Measurements from ENCODE around the gene PSG11.
"Not testable (repeated sequence)": the region's sequence is repeated elsewhere in the genome, so short reads cannot be mapped to it uniquely, and the experiment has no call there.

The PSG11 gene

GRCh38 chr19:43026369-43026768, at the start of gene PSG11:
PSG11 (minus strand) TSS chr19:43026469; CDS start chr19:43026372, 97 bp downstream.
- DNase-seq (ENCODE audit: low spot score), result not testable (repeated sequence)

- not testable (repeated sequence) for DNase-seq (ENCODE audit: low spot score)
These were observed 36.1 kb upstream of the PSG11 start for GRCh38 chr19:43062418-43062817.

DNA sequence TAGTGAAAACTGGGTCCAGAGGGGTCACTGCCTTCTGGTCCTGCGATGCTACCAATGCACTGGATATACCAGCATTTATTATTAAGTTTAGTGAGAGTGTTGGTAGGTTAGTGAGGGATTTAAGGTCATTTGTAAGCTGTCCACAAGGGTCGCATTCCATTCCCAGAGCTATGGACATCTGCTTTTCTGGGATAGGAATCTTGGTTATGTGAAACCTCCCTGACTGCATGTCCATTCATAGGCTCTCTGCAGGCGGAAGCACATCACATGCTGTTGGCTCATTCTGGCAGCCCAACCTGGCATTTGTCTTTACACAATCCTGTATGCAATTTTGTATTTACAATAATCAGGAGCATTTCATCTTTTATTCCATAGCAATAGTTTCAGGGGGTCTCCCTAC, 35.1 kb upstream of the PSG11 start:
- not testable (repeated sequence) for DNase-seq (ENCODE audit: low spot score)

- DNase-seq (ENCODE audit: low spot score), result not testable (repeated sequence)
These were observed 34.0 kb upstream of the PSG11 start for GRCh38 chr19:43060254-43060653.

GRCh38 chr19:43059482-43059881, 33.2 kb upstream of the PSG11 start:
- not testable (repeated sequence) for DNase-seq (ENCODE audit: low spot score)

GRCh38 chr19:43058440-43058839, 32.2 kb upstream of the PSG11 start:
- DNase-seq (ENCODE audit: low spot score), result not testable (repeated sequence)

- not testable (repeated sequence) for DNase-seq (ENCODE audit: low spot score)
These were observed 21.7 kb upstream of the PSG11 start for GRCh38 chr19:43047966-43048365.

GRCh38 chr19:43046578-43046977, 20.3 kb upstream of the PSG11 start:
- DNase-seq (ENCODE audit: low spot score), result not testable (repeated sequence)

DNA sequence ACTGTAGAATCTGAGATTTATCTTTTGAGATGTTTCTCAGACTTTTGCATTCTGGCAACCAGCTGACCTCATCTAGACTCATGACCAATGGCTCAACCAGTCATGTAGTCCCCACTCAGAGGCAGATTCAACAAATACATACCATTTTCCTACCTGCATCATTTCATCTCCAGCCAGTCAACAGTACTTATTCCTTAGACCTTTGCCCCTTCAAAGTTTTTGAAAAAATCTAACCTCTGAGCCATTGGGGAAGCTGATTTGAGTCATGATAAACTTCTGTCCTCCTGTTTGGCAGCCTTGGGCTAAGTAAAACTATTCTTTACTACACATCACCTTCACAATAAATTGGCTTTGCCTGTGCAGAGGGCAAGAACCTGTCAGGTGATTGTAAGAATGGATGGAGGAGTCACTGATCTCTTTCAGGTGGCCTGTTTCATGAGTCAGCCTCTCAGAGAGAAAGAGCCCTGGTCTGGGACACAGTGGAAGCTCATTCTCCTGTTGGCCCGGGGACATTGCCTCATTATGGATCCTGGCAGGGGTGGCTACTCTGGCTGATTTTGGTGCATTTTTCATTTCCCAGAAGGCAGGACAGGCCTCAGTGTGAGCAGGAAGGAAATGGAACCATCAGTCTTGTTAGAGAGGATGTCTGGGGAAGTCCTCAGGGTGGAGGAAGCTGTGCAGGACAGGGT, 17.4 kb upstream of the PSG11 start:
- not testable (repeated sequence) for DNase-seq (ENCODE audit: low spot score)

GRCh38 chr19:43031645-43032044, 5.4 kb upstream of the PSG11 start:
- not testable (repeated sequence) for DNase-seq (ENCODE audit: low spot score)

- DNase-seq (ENCODE audit: low spot score), result no peak
These were observed 2.6 kb upstream of the PSG11 start for GRCh38 chr19:43028866-43029265.

DNA sequence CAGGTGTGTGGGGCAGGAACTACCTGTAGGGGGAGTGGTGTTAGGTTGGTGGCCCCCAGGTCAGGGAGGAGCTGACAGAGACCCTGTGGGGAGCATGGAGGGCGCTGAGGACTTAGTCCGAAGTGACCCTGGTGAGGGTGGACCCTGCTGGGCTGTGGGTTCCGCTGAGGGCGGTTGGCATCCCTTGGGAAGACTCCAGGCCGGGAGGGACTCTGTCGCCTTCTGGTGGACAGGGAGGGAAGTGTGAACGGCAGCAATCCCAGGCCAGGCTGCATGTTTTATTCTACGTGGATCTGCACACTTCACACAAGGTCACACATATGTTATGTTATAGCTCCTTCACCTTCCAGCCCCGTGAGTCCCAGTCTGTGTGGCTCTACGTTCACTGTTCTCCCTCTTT, 1.7 kb upstream of the PSG11 start:
- DNase-seq (ENCODE audit: low spot score), result not testable (repeated sequence)

DNA sequence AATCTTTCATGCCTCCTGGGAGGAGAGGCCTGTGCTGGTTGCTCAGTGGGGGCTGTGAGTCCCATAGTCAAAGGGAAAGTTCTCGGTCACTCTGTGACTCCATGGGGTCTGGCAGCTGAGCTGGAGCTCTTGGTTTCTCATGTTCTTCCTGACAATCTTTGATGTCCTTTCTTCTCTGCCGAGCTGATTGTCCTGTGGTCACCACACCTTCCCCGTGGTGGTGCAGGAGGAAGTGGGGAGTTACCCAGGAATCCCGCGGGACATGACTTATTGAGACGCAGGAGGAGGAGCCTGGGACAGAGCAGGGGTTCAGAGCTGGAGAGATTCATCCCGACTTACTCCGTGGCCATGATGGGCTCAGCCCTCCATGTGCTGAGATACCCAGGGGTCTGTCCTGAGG, 792 bp upstream of the PSG11 start:
- not testable (repeated sequence) for DNase-seq (ENCODE audit: low spot score)

DNA sequence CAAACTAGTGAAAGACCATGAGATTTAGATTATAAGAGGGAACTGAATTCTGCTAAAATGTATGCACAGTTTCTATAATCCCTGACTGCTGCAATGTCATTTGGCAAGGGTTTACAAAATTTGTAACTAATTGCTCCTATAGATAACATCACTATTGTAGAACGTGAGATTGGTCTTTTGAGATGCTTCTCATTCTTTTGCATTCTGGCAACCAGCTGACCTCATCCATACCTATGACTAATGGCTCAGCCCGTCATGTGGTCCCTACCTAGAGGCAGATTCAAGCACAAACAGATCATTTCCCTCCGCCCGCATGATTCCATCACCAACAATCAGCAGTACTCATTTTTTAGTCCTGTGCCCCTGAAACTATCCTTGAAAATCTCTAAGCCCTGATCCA, 4.2 kb downstream of the PSG11 start:
- DNase-seq (ENCODE audit: low spot score), result peak; percentile 26

DNA sequence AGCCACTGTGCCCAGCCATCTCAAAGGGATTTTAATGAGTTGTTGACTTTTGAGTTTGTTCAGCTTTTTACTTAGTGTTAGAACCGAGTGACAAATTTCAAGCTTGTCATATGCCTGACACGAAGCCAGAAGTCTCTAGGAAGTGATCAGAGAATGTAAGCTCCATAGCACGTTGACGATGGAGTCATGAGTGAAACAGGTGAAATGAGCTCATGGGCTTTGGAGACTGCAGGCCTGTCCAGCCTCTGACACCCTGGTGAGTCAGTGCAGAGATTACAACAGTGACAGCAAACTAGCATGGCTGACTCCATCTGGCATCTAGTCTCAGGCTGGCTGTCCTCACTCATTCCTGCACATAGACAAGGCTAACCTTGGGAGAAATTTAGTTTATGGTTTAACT, 4.6 kb downstream of the PSG11 start:
- peak; percentile 63 for DNase-seq (ENCODE audit: low spot score)

- not testable (repeated sequence) for DNase-seq (ENCODE audit: low spot score)
These were observed 6.7 kb downstream of the PSG11 start for GRCh38 chr19:43019588-43019987.

GRCh38 chr19:43005841-43006240, 20.4 kb downstream of the PSG11 start:
- DNase-seq (ENCODE audit: low spot score), result not testable (repeated sequence)

GRCh38 chr19:43004846-43005245, 21.4 kb downstream of the PSG11 start:
- DNase-seq (ENCODE audit: low spot score), result not testable (repeated sequence)

GRCh38 chr19:43003634-43004033, 22.6 kb downstream of the PSG11 start:
- not testable (repeated sequence) for DNase-seq (ENCODE audit: low spot score)

DNA sequence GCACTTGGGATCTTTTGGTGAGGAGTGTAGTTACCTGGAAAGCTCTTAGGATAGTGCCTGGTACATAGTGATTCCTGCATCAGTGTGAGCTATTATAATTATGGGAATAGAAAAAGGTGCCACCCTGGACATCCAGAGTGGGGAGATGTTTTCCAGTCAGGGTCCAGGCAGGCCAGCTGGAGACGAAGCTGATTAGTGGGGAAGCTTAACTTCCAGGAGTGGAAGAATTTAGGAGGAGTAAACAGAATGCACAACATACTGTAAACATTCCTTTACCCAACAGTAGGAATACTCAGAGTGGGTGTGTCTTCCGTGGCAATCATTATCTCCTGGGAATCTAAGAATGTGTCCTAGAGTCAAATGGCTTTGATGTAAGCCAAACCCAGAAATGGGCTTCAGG, 23.3 kb downstream of the PSG11 start:
- DNase-seq (ENCODE audit: low spot score), result not testable (repeated sequence)

DNA sequence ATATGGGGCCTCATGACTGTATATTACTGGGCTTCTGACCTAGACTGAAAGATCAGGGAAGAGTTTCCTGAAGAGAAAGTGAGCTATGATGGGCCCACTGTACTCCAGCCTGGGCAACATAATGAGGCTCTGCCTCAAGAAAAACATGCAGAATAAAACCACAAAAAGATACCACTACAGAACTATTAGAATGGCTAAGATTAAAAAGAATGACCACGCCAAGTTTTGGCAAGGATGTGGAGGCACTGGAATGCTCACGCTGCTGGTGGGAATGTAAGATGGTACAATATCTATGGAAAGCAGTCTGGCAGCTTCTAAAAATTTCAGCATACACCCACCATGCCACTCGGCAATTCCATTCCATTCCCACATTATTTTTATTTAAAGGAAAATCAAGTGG, 30.1 kb downstream of the PSG11 start:
- not testable (repeated sequence) for DNase-seq (ENCODE audit: low spot score)

DNA sequence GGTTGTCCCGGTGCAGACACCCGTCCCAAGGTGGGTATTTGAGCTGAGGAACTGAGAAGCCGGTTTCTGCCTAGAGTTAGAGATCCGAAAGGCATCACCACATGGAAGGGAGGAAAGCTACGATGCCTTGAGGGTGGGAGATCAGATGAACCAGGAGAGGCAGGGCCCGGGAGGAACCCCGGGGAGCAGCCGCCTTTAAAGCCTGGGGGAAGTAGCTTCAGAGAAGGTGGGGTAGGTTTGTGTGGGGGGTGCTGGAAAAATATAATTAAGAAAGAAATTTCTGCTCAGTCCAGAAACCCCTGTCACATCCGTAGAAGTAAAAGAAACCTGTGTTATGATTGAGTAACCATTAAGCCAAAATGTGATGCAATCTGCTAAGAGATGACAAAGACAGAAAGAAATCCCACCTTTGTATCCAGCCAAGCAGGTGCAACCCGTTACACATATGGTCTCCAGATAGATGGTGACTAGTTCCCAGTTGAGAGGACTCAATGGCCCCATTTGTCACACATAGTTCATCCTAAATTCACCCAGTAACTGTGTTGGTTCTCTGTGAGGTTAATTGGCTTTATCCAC, 34.2 kb downstream of the PSG11 start:
- DNase-seq (ENCODE audit: low spot score), result not testable (repeated sequence)

DNA sequence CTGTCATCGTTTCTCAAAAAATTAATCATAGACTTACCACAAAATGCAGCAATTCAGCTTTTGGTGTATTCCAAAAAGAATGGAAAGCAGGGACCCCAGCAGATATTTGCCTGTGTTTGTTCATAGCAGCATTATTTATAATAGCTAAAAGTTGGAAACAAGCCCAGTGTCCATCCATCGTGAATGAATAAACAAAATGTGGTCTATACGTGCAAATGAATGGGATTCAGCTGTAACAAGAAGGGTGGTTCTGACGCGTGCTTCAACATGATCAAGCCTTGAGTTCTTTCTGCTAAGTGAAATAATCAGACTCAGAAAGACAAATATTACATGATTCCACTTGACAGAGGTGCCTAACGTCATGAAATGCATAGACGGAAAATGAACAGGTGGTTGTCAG, 36.4 kb downstream of the PSG11 start:
- DNase-seq (ENCODE audit: low spot score), result no peak

- not testable (repeated sequence) for DNase-seq (ENCODE audit: low spot score)
These were observed 37.1 kb downstream of the PSG11 start for GRCh38 chr19:42989186-42989585.

Measured in kidney capillary endothelial cell (primary cell).